GM21576 (cell line): ENCODE data around the gene C19orf85.

Experiments used
- ATAC-seq: cut with Tn5 transposase; IDR thresholded peaks from one replicate; pipeline ENCODE4 v1.9.1; 2021; ENCODE audit warnings: mild to moderate bottlenecking, moderate library complexity; ENCODE audit not compliant: unreplicated experiment

The C19orf85 gene

DNA sequence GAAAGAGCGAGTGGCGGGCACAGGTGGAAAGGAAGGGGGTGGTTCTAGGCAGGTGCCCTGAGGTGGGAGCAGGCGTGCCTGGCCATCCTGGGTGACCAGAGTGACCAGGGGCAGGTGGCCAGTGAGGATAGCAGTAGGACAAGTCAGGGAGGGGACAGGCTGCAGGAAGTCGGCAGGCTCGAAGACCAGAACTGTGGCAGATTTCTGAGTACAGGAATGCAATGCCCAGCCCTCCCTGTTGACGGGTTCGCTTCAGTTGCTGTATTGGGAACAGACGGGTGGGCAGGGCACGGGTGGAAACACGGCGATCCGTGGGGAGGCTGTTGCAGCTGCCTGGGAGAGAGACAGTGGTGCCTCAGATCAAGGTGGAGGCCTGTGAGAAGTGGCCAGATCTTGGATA lies 13.8 kb upstream of the C19orf85 start:
- no peak for ATAC-seq

DNA sequence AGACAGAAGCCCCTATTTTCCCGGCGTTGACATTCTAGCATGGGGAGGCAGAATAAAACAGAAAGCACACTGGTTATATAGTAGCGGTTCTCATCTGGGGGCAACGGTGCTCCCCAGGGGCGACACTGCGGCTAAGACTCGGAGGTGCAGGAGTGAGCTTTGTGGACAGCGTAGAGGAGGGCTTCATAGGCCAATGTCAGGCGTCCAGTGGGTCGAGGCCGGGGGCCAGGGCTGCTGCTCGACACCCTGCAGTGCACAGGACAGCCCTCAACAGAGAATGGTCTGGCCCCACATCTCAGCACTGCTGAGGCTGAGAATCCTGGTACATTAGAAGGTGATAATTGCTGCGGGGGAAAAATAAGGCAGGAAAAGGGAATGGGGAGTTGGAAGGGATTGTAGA lies 13.4 kb upstream of the C19orf85 start:
- no peak for ATAC-seq

DNA sequence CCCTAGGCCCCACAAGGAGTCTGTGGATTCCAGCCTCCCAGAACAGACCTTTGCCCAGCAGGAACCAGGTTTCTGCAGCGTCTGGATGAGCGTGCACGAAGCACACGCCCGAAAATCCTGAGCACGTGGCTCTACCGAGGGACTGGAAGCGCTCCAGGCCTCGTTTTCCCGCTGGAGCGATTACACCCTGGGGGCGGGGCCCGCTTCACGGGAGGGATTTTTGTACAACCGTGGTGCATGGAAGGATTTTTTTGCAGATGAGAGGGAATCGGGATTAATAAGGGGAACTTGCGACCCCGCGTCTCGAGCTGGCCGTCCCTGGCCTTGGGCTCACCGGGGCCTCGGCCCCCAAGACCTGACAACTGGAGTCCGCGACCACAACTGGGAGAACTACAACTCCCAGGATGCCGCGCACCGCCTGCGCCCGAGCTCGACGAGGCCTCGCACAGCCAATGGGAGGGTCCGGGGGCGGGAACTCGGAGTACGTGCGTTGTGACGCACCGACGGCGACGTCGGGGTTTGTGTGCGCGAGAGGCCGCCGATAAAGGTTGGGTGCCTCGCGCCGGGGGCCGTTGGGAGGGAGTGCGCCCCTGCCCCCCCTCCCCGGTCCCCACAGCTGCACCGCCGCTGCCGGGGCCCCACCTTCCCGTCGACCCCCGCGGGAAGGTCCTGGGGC lies 11.7 kb upstream of the C19orf85 start, which contains the start of gene ZNF628:
TSS of gene ZNF628 (plus strand) at position 518 of the 676 bp plus-strand sequence. CDS start 3,294 bp downstream, outside the sequence.
- peak; percentile 85 for ATAC-seq

DNA sequence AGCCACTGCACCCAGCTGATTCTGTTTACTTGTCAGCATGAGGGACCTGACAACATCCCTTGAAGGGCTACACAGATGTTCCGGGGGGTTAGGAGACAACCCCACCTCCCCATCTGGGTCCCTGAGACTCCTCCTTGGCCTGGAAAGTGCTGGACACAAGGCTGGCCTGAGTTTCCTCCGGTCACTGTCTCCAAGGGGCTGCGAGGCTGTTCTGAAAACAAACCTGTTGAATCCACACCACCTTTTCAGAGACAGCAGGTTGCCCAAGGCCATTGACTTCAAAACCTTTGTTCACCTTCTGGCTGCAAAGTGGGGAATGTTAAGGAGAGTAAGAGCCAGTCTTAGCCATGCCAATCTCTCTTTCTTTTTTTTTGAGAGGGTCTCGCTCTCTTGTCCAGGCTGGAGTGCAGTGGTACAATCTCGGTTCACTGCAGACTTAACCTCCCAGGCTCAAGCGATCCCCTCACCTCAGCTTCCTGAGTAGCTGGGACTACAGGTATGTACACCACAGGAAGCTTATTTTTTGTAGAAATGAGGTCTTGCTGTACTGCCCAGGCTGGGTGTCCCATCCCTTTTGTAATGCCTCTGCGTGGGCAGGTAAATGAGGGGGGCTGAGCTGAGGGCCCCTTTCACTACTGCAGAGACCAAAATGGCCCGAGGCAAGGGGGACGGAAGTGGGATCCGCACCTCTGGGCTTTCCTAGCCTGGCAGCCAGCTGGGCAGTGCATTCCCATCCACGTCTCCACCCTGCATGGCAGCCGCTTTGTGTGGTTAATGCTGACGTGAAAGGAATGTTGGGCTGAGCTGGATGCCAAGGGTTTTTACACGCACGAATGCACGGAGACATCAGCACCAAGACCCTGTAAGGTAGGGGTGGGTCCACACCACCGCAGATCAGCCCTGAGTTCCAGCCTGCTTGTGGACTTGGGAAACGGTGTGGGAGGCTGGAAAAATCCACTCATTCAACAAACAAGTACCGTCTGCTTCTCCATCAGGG lies 10.0 kb upstream of the C19orf85 start:
- ATAC-seq, result no peak

DNA sequence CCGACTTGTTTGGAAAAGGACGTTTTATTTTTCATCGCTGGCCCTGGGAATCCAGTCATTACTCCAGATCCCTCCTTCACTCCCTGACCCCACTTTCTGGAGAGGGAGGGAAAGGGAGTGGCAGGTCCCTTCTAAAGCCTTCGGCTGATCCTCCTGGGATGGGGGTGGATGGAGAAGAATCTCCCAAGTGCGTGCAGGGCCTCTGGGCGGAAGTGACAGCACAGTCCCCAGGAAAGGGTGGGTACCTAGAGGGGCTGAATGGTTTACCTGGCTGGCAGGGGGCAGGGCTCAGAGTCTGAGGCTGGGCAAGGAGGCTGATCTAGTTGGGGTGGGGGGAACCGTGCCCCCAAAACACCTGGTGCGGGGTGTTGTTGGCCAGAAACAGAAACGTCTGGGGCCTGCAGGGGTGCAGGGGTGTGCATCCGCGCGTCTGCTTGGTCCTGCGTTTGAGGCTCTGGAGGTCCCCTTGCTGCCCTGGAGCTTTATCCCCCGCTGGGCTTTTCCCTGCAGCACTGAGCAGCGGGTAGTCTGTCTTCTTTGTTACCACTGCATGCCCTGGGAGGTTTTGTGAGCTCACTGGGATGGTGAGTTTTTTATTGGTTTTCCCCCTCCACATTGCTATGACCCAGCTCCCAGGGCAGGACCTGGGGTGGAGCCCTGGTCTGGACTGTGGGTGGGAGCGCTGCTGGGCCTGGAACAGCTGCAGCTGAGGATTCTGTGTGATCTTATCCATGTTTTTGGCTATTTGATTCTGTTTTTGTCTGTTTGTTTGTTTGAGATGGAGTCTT lies 8.9 kb upstream of the C19orf85 start:
- no peak for ATAC-seq

DNA sequence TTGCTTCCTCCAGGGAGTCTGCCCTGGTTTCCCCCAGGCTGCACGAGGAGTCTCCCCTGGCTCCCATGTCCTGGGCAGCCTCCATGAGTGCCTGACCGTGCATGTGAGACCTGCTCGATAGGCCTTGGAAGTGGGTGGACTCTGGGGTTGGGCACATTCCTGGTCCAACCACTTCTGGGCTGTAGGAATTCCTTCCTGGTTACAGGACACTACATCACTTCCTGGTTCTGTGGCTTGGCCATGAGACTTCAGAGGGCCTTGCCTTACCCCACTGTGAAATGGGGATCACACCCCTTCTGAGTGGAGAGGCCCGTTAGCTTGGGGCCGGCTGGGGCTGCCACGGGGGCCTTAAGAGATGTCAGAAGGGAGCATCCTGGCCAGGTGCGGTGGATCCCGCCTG lies 7.9 kb upstream of the C19orf85 start:
- no peak for ATAC-seq

DNA sequence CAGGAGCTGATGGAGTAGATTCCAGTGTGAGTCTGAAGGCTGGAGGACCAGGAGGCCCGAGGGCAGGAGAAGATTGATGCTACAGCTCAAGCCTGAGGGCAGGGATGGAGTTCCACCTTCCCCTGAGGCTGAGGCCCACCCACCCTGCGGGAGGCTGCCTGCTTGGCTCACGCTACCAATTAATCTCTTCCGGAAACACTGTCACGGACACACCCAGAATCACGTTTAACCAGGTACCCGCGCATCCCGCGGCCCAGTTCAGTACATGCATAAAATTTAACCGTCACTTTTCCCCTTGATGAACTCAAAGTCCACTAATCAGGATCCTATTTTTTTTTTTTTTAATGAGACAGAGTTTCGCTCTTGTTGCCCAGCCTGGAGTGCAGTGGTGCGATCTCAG lies 6.7 kb upstream of the C19orf85 start:
- no peak for ATAC-seq

DNA sequence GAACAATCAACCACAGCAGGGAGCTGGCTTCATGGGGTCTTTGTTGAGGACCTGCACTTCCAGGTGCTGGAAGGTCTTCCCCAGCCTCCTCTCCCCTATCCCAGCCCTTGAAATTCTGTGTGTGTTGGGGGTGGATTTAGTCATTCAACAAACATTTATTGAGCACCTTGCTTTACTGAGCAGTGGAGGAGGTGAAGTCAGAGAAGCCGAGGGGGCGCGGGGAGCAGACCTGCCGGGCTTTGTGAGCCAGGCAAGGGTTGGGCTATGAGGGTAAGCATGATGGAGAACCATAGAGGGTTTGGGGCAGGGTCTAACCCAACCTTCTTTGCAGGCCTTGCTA lies 3.5 kb upstream of the C19orf85 start:
- ATAC-seq, result no peak

DNA sequence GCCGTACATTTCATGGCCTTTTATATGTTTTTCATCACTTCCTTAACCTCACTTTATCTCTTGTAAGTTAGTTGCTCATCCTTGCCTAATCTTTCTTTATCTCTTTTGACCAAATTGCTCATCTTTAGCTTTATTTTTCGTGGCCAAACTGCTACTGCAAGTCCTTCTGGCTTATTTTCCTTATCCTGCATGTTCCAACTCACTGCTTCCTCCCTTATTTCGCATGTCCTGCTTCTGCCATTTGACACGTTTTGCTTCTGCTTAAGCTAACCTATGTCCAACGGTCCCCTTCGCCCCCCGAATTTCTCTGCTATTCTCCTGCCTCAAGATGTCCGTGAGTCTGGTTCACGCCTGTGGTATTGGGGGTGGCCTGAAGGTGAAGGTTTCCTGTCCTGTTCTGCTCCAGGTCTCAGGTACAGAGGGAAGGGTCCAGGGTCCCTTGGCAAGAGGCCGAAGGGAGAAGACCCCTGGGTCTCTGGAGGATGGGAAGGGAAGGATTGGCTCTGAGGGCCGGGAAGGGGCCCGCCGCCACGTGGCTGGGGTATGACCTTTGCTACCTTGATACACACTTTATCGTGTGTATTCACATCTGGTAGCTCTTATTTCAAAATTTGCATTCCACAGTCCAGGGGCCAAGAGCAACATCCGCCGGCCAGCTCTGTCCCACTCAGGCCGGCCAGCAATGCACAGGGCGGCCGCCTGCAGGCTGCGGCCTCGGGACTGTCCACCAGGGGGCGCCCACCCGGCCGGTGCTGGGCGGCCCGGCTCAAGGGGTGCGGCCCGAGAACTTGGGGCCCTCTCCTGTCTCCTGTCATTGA lies 2.9 kb upstream of the C19orf85 start:
- ATAC-seq, result no peak

DNA sequence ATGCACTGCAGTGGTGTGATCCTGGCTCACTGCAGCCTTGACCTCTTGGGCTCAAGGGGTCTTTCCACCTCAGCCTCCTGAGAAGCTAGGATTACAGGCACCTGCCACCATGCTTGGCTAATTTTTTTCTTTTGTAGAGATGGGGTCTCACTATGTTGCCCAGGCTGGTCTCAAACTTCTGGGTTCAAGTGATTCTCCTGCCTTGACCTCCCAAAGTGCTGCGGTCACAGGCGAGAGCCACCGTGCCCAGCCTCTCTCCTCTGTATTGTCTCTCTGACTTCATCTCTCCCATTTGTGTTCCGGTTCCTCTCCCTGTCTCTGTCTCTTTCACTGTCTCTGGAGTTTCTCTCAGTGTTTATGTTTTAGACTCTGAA lies 1.7 kb upstream of the C19orf85 start:
- no peak for ATAC-seq

DNA sequence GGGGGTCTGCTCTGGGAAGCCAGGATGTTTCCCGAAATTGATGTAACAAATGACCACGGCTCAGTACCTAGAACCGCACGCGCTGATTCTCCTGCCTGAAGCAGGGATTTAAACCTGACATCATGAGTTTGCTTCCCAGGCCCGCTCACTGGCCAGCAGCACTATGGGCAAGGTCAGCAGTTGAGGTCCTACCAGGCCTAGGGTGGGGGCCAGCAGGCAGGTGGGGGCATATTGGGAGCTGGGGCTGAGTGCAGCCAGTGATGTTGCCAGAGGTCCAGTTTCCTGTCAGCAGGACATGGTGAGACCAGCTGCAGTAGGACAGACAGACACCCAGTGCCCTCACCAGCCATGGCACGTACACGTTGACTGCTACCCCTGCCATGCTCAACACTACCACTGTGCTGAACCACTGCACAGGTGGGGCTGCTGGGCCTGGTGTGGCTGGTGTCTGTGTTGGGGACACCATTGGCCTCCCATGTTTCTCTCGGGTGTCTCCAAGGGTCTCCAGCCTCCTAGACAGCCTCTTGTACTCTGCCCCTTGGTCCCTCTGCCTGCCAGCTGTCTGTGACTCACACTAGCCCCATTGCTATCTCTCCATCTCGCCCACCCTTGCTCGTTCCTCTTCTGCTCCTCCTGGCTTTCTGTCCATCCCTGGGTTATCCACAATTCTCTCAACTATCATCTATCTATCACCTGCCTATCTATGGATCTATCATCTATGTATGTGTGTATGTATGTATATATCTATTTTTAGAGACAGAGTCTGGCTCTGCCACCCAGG lies 1.1 kb upstream of the C19orf85 start:
- no peak for ATAC-seq

DNA sequence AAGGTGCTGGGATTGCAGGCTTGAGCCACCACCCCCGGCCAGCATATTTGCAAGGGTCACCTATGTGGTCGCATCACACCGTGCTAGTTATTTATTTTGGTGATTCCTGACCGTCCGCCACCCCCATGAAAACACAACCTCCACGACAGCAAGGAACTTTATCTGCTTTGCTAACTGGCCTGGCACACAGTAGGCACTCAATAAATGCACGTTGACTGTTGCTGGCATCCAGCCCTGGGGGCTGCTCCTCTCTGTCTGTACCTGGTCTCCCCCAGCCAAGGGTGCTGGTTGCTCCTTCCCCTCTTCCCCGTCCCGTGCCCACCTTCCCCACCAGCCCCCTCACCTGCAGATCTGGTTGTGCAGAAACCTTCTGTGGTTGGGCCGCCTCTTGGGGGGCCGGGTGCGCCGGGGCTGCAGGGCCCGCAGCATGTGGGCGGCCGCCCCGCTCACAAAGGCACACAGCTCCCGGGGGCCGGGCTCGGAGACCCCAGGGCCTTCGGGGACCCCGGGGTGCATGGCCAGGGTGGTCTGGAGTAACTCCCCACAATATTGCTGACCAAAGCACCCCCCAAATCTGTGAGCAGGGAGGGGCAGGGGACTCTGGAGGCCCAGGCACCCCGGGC lies 401 bp downstream of the C19orf85 start:
- ATAC-seq, result no peak

DNA sequence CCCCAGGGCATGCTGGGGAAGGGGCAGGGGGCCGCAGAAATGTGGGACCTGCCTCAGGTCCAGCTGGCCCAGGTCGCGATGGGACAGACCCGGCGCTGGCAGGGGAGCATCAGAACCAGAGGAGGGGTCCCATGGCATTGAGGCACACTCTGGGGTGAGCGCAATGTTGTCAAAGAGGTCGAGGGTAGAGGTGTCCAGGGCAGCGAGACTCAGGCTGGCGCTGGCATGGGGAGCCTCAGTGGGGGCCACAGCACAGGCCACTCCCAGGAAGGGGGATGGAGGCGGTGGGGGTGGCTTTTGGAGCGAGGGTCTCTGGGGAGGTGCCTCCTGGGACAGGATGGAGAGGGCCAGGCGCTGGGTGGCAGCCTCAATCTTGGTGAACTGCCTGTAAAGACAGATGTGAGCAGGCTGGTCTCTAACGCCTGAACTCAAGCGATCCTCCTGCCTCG lies 944 bp downstream of the C19orf85 start:
- no peak for ATAC-seq

DNA sequence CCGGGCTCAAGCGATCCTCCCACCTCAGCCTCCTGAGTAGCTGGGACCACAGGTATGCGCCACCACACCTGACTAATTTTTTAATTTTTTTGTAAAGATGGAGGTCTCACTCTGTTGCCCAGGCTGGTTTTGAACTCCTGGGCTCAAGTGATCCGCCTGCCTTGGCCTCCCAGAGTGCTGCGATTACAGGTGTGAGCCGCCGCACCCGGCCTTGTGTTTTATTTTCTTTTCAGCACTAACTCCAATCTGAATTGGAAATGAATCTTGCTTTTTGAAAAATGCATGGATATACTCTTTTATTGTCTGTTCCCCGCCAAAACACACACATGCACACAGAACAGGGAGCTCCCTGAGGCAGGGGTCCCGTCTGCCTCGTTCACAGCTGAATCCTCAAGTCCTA lies 1.8 kb downstream of the C19orf85 start:
- no peak for ATAC-seq

DNA sequence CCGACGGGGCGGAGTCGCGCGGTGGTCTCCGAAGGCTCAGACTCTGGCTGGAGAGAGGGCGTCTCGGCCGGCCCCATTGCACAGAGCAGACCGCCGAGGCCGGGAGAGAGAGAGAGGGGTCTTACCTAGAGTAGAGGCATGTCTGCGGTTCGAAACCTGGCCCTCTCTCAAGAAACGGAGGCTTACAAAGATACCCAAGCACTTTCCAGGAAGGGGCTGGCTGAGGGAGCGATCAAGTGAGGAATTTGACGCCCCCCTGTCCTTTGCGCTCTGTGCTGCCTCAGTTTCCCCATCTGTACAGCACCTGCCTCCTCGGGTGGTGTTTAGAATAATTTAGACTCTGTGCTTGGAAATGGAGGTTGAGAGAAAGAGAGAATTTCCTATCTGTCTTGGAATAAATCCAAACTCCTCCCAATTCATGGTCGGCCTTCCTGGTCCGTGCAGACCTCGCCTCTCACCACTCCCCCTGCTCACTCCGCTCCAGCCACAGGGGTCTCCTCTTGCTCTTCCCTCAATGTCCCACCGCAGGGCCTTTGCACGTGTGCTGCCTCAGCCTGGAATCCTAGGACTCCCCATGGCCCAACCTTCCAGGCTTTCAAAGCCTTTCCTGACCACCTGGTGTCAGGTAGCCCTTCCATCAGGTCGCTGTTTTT lies 2.5 kb downstream of the C19orf85 start:
- ATAC-seq, result no peak

DNA sequence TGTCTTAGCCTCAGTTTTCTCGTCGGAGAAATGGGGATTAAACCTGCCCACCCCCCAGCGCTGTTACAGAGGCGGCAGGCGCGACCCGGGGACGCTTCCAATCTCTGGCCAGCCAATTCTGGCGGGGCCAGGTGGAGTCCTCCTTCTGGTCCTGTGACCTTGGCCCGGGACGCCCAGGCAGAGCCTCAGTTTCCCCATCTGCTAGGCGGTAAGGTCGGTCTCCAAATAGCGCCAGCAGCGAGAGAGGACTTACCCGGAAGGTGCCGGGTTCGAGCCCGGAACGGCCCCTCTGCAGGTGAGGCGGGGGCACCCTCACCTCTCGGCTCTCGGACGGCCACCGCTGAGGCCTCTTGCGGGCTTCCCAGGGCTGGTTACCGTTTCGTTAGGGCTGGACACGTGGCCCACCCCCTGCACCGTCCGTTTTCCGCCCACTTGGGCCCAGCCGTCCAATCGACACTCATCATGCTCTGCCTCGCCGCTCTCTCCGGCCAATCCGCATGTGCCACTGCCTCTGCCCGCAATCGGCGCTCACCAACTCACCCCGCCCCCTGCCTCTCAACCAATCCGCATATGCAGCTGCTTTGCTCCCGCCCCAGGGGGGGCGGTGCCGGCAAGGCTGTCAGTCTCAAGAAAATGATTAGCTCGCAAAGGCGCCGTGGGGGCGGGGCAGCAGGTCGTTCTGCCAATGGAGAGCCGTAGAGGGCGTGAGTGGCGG lies 3.1 kb downstream of the C19orf85 start, which contains the start of gene ISOC2:
TSS of gene ISOC2 (minus strand) at position 384 of the 715 bp plus-strand sequence. CDS start 5,156 bp downstream, outside the sequence.
- ATAC-seq, result peak; percentile 92

DNA sequence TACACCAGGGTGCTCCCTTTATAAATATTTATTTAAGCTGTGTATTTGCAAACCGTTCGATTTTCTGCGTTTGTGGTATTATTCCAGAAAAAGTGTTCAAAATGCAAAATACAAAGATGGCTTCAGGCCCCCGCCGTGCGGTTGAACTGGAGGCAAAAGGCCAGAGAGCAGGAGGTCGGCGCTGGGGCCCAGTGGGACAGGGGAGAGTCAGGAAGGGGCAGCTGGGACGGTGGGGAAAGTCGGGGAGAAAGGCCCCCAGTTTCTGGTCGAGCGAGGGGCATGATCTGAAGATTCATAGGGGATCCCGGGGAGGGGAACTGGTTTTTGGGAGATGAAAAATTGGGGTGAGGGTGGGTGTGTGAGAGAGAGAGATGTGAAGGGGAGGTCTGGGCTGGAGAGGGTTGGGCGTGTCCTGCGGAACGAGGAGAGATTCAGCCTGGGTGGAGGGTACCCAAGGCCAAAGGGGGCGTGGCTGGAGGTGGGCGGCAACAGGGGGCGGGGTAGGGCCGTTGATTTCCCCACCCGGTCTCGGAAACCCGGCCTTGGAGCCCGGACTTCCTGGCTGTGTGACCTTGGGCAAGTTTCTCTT lies 3.8 kb downstream of the C19orf85 start:
- ATAC-seq, result no peak
